ENCODE results near the gene OPCML.

The OPCML gene

DNA sequence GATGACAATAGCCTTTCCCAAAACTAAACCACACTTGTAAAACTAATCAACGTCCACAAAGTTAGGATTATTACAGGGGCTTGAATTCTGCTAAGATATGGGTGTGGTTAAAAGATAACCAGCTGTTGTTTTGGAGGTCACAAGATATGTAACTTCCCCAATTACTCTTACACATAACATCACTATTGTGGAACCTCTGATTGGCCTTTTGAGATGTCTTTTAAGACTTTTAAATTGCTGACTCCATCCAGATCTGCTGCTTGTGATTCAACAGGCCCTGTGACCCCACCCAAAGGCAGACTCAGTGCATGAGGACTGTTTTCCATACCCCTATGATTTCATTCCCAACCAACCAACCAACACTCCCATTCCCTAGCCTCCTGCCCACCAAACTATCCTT is 893.9 kb downstream of the OPCML start:
- DNase-seq, result no peak

DNA sequence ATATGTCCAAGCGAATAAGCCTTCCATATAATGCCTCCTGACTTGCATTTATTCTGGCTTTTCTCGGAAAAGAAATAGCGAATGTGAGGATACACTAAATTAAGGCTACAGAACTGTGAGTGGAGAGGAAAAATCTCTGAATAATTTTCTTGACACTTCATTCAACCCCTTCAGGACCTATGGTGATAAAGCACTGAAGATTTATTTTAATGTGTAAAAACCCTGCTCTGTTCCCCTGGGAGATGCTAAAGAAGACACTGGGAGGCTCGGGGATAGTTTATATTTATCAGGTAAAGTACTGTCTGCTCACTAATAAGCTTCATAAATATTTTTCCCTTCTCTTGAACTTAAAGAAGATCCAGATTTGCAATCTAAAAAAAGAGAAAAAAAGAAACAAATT is 895.8 kb downstream of the OPCML start:
- DNase-seq, result no peak

DNA sequence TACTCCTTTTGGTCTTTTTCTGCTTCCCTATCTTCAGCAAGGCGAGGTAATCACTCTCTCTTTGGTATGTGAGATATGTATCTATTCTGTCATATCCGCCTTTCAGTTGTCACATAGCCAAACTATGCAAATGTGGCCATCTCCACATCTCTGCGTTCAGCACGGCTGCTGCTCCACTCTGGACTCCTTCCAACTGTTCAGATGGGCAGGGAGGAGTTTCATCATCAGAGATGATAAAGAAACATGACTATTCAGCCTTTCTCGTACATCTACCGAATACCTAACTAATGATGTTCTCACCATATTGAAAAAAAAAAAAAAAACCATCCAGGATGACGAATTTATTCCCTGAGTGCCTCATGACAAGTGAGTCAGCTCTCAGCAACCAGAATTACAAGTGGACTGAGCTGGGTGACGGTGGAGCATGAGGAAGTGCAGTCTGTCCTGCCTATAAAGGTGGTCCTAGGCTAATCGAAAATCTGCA is 899.6 kb downstream of the OPCML start:
- DNase-seq, result no peak

DNA sequence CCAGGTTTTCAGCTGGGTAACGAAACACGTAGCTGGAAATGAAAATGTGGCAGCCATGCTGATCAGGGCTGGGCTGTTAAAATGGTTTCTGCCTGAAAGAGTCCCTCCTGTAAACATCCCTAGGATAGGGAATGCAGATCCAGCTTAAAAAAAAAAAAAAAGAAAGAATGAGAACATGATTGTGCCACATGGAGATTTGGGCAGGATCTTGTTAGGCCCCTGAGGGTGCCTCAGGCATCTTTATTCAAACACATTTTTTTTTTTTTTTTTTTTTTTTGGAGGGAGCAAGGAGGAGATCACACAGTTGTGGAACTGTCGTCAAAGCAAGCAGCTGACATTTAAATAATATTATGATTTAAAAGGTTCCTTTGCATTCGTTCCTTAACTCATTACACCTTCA is 900.3 kb downstream of the OPCML start:
- no peak for DNase-seq

DNA sequence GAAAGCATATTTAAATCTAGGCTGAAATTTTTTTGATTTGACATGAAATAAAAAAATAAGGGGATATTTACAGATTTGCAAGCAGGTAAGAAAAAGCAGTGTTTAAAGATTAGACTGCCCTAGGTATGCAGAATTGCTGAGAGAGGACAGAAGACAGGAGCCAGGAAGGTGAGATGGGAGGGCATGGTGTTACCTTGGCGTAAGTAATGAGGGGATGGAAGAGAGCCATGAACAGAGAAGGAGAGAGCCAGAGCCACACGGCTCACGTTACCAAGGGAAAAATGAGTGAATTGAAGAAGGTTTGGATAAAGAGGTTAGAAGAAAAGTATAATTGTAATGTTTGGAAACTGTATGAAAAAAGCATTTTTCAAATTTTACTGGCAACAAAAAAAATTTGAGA is 904.3 kb downstream of the OPCML start:
- DNase-seq, result no peak

DNA sequence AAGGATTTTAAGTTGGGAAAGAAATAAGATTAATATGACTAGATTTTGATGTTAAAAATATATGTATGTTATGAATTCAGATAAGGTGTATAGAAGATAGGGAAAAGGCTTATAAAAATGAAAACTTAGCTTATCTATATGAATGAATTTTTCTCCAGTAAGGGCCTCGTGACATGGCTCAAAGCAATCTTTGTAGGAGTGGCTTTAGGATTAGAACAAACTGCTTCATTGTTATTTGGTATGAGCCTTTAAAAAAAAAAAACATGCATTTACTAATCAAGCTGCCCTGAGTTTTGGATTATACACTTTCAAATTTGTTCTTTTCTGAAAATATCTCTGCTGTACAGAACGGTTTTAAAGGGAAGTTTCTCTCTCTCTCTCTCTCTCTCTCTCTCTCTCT is 905.9 kb downstream of the OPCML start:
- no peak for DNase-seq

DNA sequence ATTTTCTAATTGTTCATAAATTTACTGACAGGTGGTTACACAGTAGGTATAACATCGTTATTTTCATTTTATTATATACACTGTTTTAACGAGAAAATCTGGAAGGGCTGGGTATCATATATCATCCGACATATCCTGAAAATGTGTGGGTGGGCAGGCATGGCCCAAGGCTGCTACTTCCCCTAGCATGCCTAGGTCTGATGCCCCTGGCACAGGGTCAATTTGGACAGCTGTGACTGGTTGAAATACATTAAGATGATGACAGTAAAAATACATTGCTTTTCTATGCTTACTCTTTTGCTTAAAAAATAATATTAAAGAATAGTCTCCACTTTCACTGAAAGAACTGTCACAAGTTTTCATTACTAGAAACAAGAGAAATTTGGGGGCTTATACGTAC is 908.8 kb downstream of the OPCML start:
- DNase-seq, result no peak

DNA sequence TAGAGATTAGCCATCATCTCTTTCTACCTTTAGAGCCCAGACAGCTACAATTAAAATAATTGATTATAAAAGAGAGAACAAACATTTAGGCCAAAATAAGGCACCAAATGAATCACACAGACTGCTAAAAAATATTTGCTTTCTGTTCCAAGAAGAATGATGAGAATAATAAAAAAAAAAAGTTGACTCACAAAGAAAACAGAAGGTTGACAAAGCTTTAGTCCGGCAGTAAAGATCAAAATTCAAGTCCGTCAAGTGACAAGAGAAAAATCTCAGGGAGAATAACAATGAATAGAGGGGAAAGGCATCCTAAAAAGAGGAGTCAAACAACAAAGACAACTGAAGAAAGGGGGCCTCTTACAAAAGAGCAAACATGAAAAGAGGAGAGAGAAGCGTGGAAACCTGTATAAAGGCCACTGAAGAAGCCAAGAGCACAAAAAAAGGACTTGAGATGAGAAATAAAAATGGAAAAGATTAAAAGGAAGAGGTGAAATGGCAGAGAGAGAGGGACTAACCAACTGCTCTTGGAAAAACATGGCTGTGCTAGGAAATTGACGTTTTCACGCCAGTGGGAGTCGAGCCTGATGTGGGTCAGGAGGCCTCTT is 910.2 kb downstream of the OPCML start:
- no peak for DNase-seq

DNA sequence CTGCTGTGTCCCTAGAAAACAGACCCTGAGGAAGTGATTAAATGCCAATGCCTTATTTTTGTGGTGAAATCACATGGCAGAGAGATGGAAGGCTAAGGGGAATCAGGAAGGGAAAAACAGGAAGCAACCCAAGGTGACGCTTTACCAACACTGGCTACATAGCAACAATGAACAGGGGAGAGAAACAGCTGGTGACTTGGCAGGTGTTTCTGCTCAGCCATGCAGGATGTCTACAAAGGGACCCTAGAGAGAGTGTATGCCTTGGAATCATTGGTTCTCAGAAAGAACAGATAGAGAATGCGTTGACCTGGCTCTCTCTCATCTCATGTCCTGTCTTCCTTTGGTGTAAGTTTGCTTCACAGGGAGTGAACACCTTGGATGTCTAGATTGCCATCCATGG is 911.9 kb downstream of the OPCML start:
- no peak for DNase-seq

DNA sequence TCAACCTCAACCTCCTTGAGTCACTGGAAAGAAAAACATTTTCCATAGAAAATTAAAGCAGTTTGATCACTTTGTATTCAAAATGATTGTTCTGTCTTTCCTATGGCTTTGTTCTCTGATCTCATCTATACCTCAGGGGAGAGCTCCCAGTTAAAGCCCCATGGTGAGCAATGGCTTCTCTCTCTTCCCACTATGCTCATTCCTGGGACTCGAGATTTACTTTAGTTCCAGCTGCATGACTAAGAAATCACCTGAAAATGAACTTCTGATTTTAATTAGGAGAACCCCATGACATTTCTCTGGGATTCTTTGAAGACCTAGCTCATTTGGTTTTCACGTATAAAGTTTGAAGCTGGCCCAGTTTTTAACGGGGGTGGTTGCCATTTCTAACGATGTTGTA is 921.5 kb downstream of the OPCML start:
- no peak for DNase-seq

DNA sequence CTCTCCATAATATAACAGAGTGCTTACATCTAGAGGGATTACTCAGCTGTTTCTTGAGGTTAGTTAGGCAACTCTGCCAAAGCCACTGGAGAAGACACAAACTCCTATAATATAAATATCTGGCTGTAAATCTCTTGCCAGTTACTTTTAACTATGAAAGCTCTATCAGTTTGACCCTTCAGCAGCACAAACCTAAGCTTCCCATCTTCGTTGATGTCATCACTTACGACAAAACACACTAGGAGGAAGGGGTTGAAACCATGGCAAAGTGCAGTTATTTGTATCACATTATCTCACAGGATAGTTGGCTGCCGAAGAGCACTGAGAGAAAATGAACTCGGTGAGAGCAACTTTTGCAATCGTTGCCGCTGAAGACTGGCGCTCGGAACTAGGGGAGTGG is 922.1 kb downstream of the OPCML start:
- no peak for DNase-seq

DNA sequence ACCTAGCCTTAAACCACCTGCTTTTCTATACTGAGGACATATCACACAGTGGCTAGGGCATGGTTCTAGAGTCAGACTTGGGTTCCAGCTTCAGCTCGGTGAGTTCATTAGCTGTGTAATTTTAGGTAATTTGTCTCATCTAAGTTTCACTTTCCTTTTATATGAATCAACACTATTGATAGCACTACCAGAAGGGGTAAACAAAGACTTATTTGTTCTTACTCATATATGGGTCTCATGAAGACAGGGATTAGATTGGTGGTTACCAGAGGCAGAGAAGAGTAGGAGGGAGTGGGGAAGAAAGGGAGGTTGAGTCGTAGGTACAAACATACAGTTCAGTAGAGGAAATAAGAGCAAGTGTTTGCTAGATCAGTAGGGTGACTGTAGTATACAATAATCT is 924.7 kb downstream of the OPCML start:
- DNase-seq, result no peak

DNA sequence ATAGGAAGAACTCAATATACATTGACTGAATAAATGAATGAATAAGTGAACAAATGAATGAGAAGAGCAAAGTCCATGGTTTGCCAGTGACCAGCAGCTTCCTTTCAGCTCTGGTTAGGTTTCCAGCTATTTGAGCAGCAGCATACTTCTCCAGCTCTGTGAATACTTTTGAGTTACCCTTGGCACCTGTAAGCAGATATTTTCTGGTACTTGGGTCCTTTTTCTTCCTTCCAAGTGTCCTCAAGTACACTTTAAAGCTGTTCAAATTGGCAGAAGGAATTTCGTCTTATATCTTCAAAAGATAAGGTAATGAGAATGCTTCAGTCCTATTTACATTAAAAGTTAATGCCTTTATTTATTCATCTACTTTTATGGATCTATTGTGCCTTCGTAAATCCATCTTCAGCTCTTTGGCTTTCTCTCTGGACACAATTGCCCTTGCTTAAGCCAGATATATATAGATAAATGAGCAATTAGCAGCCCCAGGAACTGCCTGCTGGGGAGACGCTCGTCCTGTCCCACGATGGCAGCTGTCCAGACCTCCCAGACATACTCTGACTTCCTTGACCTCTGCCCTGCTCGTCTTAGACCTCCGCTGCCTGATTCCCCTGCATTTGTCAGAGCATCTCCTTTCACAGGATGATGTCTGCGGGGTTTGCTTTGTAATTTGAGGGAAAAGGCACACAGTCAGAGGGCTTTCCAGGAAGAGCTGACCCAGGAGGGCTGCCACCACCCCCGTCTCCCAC is 926.3 kb downstream of the OPCML start:
- DNase-seq, result no peak

DNA sequence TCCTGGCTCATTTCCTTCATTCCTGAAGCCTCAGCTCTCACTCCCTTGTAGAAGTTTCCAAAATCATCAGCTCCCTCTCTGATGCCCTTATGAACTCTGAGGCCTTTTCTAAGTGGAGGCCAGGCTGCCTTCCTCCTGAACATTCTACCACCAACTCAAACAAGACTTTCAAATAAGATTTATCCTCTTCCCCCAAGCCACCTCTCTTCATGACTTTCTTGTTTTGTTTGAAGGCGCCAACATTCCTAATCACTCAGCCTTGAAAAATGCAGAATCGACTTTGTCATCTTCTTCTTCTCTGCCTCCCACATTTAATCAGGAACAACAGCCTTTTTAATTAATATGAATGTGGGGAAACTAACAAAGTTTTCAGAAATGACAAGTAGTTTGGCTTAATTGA is 927.9 kb downstream of the OPCML start:
- DNase-seq, result no peak

DNA sequence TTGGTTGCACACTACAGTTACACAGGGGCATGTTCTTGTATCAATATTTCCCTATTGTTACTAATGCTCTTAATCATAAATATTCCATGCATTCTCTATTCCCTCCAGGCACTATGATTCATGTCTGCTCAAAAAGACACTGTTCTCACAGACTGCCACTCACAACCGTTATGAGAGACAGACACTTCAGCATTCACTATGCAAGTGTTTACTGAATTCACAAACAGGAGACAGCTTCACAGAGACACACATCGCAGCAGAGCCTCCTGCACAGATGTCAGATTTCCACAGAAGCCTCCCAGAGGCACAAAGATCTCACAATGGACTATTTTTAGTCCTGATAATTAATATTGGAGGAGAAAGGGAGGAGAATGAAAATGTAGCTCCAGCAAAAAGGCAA is 930.4 kb downstream of the OPCML start:
- no peak for DNase-seq

DNA sequence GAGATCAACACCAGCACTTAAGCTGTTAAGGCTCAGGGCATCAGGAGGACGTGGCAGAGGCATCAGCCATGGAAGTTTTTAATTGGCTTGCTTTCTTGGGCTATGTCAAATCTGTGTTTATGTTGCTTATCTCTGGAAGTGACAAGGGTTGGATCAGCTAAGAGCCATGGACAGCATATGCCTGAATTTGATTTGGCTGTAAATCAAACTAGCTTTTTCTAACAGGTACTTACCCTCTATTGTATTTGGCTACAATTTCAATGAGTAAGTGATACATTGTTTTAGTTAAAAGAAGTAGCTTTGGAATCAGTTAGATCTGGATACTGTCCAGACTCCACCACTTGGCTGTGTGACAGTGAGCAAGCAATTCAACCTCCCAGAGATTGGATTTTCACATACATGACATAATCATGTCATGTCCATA is 936.6 kb downstream of the OPCML start:
- DNase-seq, result no peak

DNA sequence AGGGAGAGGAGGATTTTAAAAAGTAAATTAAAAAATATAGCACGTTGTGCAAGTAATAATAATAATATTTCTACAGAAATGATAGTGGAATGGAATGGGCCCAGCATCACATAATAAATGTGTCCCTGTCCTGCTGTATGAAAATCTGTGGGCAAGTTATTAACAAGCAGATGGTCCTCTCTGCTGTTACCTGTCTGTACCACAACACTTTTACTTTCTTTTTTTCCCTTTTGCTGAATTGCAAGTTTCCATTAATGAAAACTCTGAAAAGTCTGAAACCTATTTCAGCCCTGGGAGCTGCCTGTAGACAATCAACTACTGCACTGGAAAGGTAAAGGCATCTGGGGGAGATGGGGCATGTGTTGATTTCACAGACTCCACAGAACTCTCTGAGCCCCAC is 937.1 kb downstream of the OPCML start:
- no peak for DNase-seq

DNA sequence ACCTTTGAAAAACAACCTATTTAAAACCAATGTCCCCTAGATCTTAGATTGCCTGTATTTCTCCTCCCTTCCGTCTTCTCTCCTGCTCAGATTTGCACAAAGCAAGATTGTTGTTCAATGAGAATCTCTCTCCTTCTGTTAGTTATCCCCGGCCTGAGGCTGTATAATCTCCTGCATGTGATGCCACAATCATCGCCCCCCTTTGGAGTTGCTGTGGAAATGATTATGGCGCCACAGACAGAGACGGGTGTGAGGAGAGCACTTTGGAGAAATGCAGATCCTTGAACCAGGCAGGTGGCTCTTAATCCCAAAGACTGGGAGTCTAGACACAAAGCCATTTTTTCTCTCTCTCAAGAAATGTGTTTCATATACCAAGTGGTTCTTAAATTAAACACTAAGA is 941.3 kb downstream of the OPCML start:
- DNase-seq, result no peak

DNA sequence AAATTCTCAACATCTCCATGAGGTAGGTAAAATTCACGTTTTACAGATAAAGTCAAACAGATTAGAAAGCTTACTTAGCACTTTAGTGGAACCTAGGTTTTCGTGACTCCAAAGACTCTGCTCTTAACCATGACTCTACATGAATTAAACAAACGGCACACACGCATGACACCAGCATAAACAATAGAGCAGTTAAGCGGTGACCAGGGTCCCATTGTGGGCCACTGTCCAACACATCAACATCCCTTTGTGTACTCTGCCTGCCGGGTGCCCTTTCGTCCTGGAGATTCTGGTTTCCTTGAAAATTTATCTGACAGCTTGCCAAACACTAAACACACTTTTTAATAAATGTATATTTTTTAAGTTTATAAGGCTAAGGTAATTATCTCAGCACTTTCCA is 941.7 kb downstream of the OPCML start:
- DNase-seq, result no peak

DNA sequence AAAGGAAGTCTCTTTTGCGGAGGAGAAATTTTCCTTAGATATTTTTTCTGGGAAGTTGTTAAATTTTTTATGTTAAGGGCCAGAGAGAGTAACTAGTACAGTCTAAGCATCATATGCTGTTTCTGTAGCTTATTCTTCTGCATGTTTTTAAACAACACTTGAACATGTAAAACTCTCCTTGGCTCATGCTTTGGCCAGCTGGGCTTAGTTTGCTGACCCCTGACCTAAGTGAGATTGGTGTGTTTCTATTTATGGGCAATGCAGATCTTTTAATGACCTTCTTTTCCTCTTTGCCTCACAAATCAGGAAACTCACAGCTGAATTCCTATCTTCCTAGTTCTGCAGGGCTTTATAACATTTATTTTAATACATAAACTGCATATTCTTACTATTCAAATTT is 942.5 kb downstream of the OPCML start:
- DNase-seq, result no peak

DNA sequence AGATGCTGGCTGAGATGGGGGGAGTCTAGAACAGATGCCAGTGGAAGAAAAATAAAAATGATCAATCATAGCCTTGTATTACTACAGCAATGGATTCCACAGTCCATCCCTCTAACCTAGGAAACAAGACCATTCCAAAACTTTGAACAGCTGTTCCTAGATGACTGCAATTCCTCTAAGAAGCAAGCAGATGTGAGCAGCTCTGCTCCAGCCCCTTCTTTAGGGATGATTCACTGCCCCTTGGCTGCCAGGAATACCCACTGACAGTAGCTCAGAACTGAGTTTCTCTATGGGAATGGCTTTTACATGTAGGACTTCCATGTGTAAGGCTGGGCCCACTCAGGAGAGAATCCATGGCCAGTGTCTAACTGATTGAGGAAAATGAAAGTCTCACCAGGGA is 943.9 kb downstream of the OPCML start:
- no peak for DNase-seq

DNA sequence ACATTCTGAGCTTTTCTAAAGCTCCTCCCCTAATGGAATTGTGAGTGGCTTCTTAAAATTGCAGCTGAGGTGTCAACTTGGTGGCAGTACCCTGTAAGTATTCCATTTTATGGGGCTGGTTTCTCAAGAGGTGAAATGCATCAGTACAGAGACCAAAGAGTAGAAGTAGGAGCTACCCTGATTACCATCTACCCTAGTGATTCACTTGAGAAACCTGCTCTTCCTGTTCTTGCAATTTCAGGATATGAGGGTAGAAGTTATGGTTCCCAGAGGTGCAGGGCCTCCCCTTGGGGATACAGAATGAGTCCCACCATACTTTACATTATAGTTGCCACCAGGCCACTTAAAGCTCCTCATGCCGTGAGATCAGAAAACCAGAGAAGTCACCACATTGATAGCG is 944.6 kb downstream of the OPCML start:
- no peak for DNase-seq

DNA sequence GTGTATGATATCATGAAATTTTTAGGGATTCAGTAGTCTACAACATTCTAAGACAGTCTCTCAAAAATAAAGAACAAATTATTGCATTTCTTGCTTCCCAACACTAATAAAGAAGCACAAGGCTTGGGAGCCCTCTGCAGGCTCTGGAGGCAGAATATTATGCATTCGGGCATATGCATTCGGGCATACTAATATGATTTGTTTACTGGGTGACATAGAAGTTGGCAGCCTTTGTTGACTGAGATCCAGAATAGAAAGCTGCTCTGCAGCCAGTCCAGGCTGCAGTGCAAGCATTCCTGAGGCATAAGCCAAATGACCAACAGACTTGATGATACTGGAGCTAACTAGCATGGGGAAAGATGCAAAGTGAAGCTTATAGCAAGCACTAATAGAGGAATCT is 945.5 kb downstream of the OPCML start:
- no peak for DNase-seq

DNA sequence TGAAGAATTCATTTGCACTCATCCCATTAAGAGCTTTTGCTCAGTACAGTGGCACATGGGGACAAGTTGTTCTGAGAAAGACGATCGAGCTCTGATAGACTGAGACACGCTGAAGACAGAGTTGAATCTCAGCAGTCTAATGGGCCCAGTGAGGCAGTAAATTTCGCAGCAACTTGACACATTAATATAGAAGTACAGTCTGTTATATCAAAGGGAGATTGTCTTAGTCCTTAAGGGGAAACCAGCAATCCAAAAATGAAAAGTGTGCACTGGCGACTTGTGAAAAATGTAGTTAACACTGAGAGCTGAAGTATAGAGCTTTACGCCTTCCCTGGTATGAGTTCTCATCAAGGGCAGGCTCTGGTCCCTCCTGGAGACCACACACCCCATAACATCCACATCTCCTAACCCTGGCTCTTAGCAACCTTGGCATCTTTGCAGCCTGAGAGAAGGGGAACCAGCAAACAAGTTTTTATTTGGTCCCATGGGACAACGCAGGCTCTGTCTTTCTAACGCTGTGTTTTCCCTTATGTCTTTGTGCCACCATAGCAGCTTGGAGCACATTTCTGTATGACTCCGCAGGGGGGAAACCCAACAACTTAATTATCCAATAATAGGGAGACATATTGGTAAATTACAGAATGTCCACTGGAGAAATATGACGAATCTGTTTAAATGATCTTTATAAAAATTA is 952.5 kb downstream of the OPCML start:
- no peak for DNase-seq
